Purkinje cell (primary cell): ENCODE data around the gene CAPN9. TPM values are rescaled to one million over a fixed set of nuclear protein-coding genes. Genes with fewer than 3 reads are reported as not detected.

Experiments used
- polyA plus RNA-seq: library from polyadenylated mRNA; unstranded; fragments of >200 nt; fragmentation: Nextera tagmentation; gene quantifications from 2 replicates; pipeline ENCODE4 v1.2.1, GENCODE V29; 2014

Gene CAPN9
- 0.09 TPM in 1 of 2 replicates, not detected in the other for polyA plus RNA-seq

DNA sequence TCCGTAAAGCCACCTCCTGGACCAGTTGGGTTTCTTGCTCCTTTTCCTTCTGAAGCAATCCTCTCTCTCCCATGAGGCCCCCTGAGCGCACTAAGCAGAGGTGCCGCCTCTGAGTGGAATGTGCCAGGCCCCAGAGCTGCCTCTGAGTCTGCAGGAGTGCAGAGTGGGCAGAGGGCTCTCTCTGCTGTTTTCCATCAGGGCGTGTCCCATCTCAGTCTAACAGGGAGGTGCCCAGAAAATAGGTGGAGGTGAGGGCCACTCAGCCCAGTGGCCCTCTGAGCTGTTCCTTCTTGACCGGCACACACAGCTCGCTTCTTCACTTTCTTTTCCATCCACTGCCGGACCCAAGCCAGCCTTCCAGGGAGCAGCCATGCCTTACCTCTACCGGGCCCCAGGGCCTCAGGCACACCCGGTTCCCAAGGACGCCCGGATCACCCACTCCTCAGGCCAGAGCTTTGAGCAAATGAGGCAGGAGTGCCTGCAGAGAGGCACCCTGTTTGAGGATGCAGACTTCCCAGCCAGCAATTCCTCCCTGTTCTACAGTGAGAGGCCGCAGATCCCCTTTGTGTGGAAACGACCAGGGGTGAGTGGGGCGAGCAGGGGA is at the start of gene CAPN9:
CAPN9 (plus strand) TSS at position 262 of the 604 bp plus-strand sequence; CDS start at position 371, 109 bp downstream.

GRCh38 chr1:230713915-230714764 is 33.0 kb upstream of the CAPN9 start, which contains the start of gene AGT:
TSS of gene AGT (minus strand) at chr1:230714122. CDS start at chr1:230710823, 3,299 bp downstream.

Other genes starting within 250 kb of the CAPN9 start
- gene COG2, start 104.9 kb upstream of the CAPN9 start, polyA plus RNA-seq, result 14.4 and 17.8 TPM in 2 replicates
- gene AGT, start 33.3 kb upstream of the CAPN9 start, polyA plus RNA-seq, result 0.48 and 1.9 TPM in 2 replicates
- 13.3 and 18.8 TPM in 2 replicates for gene C1orf198, start 121.1 kb downstream of the CAPN9 start, polyA plus RNA-seq
- gene TTC13, start 231.5 kb downstream of the CAPN9 start, polyA plus RNA-seq, result 8.3 and 9.9 TPM in 2 replicates
- 114 and 123 TPM in 2 replicates for gene ARV1, start 231.7 kb downstream of the CAPN9 start, polyA plus RNA-seq